Ishikawa (cell line): ENCODE results near the gene FGL2.

Experiments used
- CEBPB ChIP-seq: IDR thresholded peaks from 2 replicates; pipeline ENCODE4 v1.6.1; 2012
- CREB1 ChIP-seq: IDR thresholded peaks from 2 replicates; pipeline ENCODE4 v1.6.1; 2012; ENCODE audit warnings: low read depth
- EGR1 ChIP-seq: IDR thresholded peaks from 2 replicates; pipeline ENCODE4 v1.6.1; 2012
- EP300 ChIP-seq: IDR thresholded peaks from 2 replicates; pipeline ENCODE4 v1.6.1; 2012; ENCODE audit warnings: borderline replicate concordance
- FOXM1 ChIP-seq: IDR thresholded peaks from 2 replicates; pipeline ENCODE4 v1.6.1; 2012; ENCODE audit warnings: low read depth, borderline replicate concordance
- MAX ChIP-seq: IDR thresholded peaks from 2 replicates; pipeline ENCODE4 v1.6.1; 2012
- NFIC ChIP-seq: IDR thresholded peaks from 2 replicates; pipeline ENCODE4 v1.6.1; 2012
- RAD21 ChIP-seq: IDR thresholded peaks from 2 replicates; pipeline ENCODE4 v1.6.1; 2012; ENCODE audit warnings: low read depth
- REST ChIP-seq: IDR thresholded peaks from 2 replicates; pipeline ENCODE4 v1.6.1; 2012; ENCODE audit warnings: low read depth, mild to moderate bottlenecking
- TAF1 ChIP-seq: IDR thresholded peaks from 2 replicates; pipeline ENCODE4 v1.6.1; 2012; ENCODE audit warnings: low read depth, mild to moderate bottlenecking
- TCF12 ChIP-seq: IDR thresholded peaks from 2 replicates; pipeline ENCODE4 v1.6.1; 2012; ENCODE audit warnings: low read depth
- TEAD4 ChIP-seq: IDR thresholded peaks from 2 replicates; pipeline ENCODE4 v1.6.1; 2012
- USF1 ChIP-seq: IDR thresholded peaks from 2 replicates; pipeline ENCODE4 v1.6.1; 2012
- YY1 ChIP-seq: IDR thresholded peaks from 2 replicates; pipeline ENCODE4 v1.6.1; 2012; ENCODE audit warnings: low read depth
- ZBTB7A ChIP-seq: IDR thresholded peaks from 2 replicates; pipeline ENCODE4 v1.6.1; 2012; ENCODE audit warnings: low read depth

The FGL2 gene

GRCh38 chr7:77239471-77239870, 39.9 kb upstream of the FGL2 start:
- TF ChIP-seq TCF12 (no peak), EGR1 (no peak), NFIC (no peak), FOXM1 (no peak), ZBTB7A (no peak), RAD21 (no peak), CEBPB (no peak), TAF1 (no peak), CREB1 (no peak), USF1 (no peak), TEAD4 (no peak), MAX (no peak), REST (no peak), YY1 (no peak), EP300 (no peak)

- no peak for TF ChIP-seq EGR1
- TF ChIP-seq CEBPB, result no peak
- TF ChIP-seq TEAD4, result no peak
- no peak for TF ChIP-seq REST
- no peak for TF ChIP-seq MAX
- TF ChIP-seq RAD21, result no peak
- no peak for TF ChIP-seq TCF12
- no peak for TF ChIP-seq TAF1
- no peak for TF ChIP-seq EP300
- TF ChIP-seq ZBTB7A, result no peak
- TF ChIP-seq YY1, result no peak
- TF ChIP-seq NFIC, result no peak
- no peak for TF ChIP-seq CREB1
- no peak for TF ChIP-seq FOXM1
- TF ChIP-seq USF1, result no peak
Observed at GRCh38 chr7:77238703-77239136, 39.1 kb upstream of the FGL2 start.

GRCh38 chr7:77235276-77235675, 35.7 kb upstream of the FGL2 start:
- no peak for TF ChIP-seq USF1
- no peak for TF ChIP-seq TCF12
- no peak for TF ChIP-seq EGR1
- TF ChIP-seq ZBTB7A, result no peak

- no peak for TF ChIP-seq USF1
- no peak for TF ChIP-seq FOXM1
- TF ChIP-seq EGR1, result no peak
- TF ChIP-seq YY1, result no peak
- no peak for TF ChIP-seq CREB1
- no peak for TF ChIP-seq EP300
- no peak for TF ChIP-seq NFIC
- TF ChIP-seq CEBPB, result no peak
- TF ChIP-seq RAD21, result no peak
- no peak for TF ChIP-seq REST
- no peak for TF ChIP-seq TEAD4
- no peak for TF ChIP-seq ZBTB7A
- no peak for TF ChIP-seq MAX
- TF ChIP-seq TAF1, result no peak
- no peak for TF ChIP-seq TCF12
Observed at GRCh38 chr7:77232467-77232866, 32.8 kb upstream of the FGL2 start.
